Esophagus muscularis mucosa (tissue), 4 donors: ENCODE data around the gene CCDC85C.

Experiments
- CTCF ChIP-seq, 3 experiments: fragments of 200-600 bp in 2 of 3; fragments of 450-650 bp in 1 of 3; sonication (generic) in 2 of 3; IDR thresholded peaks; one replicate each; pipeline ENCODE4 v1.5.1; 2017 to 2019; ENCODE audit warnings: antibody characterized with exemption in 3 of 3, mild to moderate bottlenecking in 2 of 3, moderate library complexity in 1 of 3
- EP300 ChIP-seq: sonication (generic); formaldehyde crosslinking; IDR thresholded peaks from one replicate; pipeline ENCODE4 v1.6.1; 2017; ENCODE audit warnings: antibody characterized with exemption
- POLR2A ChIP-seq: fragments of 450-650 bp; IDR thresholded peaks from one replicate; pipeline ENCODE4 v1.6.1; 2017; ENCODE audit warnings: antibody characterized with exemption, moderate library complexity, mild to moderate bottlenecking, low read depth
- POLR2AphosphoS5 ChIP-seq, 2 donors: sonication (generic); formaldehyde crosslinking; IDR thresholded peaks; one replicate each; pipeline ENCODE4 v1.6.1; 2017; ENCODE audit warnings: antibody characterized with exemption in 2 of 2

GRCh38 chr14:99556134-99556791 lies 47.7 kb downstream of the CCDC85C start:
- TF ChIP-seq CTCF (IDR thresholded peaks at IDR 0.05) (no peak), EP300 (no peak), POLR2A (no peak), POLR2AphosphoS5 (IDR thresholded peaks at IDR 0.05) (no peak)
